Measurements from ENCODE around the gene RXRA.
A peak's percentile ranks its signal among the peaks of the same experiment; 100 is the strongest.

RXRA gene

DNA sequence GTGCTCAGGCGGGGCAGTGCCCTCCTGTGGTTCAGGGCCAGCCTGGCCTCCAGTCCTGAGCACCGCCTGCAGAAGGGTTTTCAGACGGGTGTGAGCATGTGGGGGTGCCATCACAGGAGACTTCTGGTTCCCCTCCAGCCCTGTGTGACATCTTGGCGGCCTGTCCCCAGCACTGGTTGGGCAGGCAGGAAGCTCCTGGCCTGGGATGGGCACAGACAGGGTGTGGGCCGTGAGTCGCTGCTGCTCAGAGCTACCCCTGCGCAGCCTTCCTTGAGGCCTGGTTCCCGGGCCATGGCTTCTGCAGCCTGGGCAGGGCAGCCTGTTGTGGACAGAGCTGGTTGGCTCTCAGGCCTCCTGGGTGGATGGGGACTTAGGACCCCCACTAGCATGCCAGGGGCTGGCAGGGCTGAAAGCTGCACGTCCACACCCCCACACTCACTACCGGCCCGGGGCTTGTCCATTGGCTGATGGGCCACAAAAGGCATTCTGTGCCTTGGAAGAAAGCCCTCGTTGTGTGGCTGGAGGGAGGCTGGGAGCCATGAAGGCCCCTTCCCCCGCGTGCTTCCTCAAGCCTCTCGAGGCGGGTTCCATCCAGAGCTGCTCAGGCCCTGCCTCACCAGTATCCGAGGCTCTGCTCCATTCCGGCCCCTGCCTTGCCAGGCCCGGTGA is 58.7 kb downstream of the RXRA start:
- no peak for DNase-seq (ENCODE audit: low read depth)

- no peak for DNase-seq (ENCODE audit: low read depth)
Observed at GRCh38 chr9:134385915-134386314, 59.7 kb downstream of the RXRA start.

GRCh38 chr9:134386951-134387831 is 60.9 kb downstream of the RXRA start:
- no peak for DNase-seq (ENCODE audit: low read depth)

DNA sequence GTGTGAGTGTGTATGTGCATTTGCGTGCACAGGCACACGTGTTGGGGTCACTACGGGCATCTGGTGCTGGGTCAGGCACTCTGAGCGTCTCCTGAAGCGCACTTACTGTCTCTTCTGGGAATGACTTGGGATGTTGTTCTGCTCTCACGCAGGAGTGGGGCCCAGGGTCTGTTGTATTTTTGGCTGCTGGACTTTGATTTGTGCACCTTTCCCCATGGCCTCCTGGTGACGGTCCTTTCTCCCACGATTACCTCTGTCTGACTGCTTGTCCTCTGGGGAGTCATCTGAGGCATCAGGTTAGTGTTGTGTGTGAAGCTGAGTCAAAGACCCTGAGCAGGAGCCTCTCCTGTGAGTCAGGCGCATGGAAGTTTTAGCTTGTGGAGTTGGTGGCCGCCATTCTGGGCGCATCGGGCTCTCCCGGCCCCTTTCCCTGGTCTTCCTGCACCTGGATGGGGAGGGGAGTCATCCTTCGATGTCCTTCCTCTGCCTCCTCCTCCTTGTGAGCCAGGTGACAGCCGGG is 62.1 kb downstream of the RXRA start:
- DNase-seq (ENCODE audit: low read depth), result no peak

DNA sequence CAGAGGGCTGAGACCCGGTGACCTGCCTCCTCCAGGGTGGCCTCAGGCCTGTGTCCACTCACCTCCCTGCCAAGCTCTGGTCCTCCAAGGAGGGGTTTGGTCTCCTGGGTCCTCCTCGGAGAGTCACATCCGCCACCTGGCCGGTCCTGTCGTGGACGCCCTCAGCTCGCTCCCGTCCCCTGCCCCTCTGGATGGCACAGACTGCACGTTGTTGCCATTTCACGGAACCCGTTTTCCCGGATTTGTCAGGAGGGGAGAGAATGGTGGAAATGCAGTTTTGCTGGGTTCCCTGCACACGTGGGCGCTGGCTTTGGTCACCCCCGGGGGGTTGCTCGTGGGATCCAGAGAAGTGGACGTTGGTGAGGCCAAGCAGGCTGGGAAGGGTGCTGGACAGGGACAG is 62.7 kb downstream of the RXRA start:
- DNase-seq (ENCODE audit: low read depth), result no peak

GRCh38 chr9:134389642-134390041 is 63.4 kb downstream of the RXRA start:
- no peak for DNase-seq (ENCODE audit: low read depth)

- peak; percentile 65 for DNase-seq (ENCODE audit: low read depth)
Observed at GRCh38 chr9:134390537-134390936, 64.3 kb downstream of the RXRA start.

GRCh38 chr9:134390947-134391318 is 64.7 kb downstream of the RXRA start:
- DNase-seq (ENCODE audit: low read depth), result no peak

DNA sequence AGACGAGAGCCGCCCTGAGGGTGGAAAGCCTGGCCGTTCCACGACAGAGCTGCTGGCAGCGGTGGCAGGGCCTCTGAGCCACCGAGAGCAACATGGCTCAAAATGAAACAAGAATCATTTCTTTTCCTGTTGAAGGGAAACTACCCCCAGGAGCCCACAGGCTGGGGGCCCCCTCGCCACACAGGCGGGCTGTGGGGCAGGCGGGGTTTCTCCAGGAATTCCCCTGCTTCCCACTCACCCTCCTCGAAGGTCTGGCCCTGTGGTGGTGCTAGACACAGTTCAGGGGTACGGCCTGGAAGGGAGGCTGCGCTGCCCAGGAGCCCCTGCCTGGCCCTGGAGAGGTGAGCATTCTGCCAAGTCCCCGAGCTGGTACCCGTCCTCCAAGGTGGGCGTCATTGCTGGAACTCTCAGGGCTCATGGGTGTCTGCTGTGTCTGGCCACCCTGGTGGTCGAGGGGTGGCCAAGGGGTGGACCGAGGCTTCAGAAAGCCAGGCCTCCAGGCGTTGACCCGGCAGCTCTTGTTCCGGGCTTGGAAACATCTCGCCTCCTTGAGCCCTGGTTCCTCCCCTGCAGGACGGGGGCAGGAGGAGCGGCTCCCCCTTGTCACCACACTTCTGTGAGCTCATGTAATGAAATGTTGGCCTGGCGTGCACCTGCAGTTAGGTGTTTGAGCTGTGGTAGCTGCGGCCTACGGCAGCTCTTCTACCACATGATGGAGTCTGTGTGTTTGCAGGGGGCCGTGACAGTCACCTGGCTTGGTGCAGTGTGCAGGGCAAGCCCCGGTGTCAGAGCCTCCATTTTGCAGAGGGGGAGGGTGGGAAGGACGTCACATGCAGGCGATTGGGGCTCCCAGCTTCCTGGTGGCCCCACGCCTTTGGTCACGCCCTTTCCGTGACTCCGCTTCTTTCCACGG is 65.3 kb downstream of the RXRA start:
- peak; percentile 74 for DNase-seq (ENCODE audit: low read depth)

DNA sequence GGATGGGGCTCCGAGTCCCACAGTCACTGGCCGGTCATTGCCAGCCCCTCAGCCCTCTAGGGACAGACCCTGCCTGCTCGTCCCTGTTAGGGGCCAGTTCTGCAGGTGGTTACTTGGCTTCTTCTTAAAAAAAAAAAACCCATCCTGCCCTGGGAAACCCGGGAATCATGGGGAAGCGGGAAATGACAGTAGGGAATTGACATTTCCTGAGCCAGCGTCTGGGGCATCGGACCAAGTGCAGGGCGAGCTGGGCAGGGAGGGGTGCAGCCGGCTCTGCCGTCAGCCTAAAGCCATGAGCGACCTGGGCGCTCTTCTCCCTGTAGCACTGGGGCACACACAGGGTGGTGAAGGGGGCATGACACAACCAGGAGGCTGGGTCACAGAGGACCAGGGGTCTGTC is 66.6 kb downstream of the RXRA start:
- DNase-seq (ENCODE audit: low read depth), result no peak

DNA sequence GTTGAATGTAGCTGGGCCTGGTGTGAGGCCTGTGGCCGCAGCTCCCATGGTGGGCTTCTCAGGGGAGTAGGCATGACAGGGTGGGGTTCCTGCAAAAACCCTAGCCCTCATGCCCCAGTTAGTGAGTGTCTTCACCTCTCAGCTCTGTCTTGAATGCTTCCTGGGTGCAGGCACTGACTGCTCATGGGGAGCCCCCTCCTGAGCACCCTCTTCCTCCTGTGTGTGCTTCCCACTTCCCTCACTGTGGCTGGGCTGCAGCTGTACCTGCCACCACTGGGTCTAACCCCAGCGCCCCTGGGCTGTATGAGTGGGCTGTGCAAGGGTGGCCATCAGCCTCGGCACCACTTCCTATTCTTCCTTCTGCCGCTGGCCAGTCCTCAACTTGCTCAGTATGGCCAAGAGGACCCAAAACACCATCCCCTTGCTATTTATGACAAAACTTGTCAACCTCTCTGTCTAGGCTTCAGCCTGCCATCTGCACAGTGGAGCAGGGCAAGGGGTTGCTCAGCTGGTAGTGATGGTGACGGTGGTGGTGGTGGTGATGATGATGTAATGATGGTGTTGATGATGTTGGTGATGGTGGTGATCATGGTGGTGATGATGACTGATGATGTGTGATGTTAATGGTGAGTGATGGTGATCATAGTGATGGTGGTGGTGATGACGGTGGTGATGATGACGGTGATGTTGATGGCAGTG is 67.5 kb downstream of the RXRA start:
- no peak for DNase-seq (ENCODE audit: low read depth)

DNA sequence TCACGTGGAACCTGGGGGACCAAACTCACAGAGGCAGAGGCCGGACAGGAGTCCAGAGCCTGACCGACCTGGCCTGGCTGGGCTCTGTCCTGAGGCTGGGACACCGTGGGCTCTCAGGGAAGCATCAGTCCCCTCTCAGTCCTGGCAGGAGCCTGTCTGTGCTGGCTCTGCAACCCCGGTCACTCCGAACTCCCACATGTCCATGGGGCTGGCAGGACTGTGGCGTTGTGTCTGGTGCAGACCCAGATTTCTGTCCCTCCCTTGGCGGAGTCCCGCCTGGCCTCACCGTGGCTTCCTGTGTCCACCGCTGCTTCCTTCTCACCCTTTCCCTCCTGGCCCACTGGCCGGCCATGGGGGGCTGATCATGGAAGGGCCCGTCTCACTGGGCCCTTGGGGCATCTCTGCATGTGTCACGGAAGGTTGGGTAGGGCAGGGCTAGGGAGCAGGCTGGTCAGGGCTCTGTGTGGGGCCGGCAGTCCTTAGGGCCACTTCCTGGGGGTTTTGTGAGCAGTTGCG is 68.8 kb downstream of the RXRA start:
- DNase-seq (ENCODE audit: low read depth), result no peak

GRCh38 chr9:134395737-134396257 is 69.5 kb downstream of the RXRA start:
- no peak for DNase-seq (ENCODE audit: low read depth)

GRCh38 chr9:134396258-134396742 is 70.0 kb downstream of the RXRA start:
- DNase-seq (ENCODE audit: low read depth), result no peak

DNA sequence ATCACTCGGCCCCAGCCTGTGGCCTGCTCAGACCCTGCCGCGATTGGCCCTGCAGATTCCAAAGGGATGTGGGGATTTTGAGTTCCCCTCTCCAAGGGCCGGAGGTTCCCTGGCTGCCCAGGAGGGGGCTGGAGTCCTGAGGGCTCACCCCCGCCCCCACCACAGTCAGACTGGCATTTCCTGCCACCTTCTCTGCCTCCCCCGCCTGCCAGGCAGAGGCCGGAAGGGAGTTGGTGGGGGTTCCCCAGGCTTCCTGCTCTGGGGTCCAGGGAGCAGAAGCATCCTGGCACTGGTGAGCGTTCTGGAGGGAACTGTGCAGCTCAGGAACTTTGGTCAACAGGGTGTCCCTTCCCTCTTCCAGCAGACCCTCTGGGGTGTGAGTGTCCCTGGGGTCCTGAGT is 70.6 kb downstream of the RXRA start:
- DNase-seq (ENCODE audit: low read depth), result no peak

DNA sequence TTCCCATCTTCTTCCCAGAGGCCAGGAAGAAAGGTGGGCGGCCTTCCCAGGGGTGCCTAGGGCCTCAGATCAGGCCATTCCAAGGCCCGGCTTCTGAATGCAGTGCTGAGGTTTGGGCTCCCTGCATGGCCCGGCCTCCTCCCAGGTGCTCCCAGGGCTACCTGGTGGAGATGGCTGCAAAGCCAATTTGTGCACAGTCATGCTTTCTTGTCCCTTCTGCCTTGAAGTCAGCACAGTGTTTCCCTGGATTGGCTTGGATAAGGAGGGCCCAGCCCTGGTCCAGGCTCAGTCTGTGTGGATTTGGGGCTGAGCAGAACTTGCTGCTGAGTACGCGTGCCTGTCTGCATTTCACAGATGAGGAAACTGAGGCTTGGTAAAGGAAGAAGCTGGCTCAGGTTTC is 72.5 kb downstream of the RXRA start:
- no peak for DNase-seq (ENCODE audit: low read depth)

DNA sequence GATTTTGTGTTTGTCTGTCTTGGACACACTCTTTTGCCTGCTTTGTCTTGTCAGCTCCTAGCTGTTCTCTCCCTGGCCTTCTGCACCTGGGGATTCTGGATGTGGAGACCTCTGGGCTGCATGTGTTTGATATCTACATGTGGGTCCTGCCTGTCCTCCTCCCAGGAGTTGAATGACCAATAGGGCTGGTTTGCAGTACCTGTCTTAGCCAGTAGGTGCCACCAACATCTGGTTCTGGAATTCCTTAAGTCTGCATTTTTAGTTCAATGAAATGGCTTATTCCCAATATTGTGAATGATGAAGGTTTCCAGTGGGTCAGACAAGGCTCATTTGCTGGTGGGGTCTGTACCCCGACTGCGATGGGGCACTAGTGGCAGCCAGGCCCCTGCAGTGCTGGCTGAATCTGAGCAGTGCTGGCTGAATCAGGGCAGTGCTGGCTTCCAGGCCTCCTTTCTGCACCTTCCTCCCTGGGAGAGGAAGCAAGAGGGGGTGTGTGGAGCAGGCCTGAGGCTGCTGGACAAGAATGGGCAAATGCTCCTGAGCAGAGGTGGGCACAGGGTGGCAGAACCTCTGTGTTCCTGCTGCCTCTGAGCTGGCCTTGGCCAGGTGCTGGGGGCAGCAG is 73.3 kb downstream of the RXRA start:
- DNase-seq (ENCODE audit: low read depth), result no peak

DNA sequence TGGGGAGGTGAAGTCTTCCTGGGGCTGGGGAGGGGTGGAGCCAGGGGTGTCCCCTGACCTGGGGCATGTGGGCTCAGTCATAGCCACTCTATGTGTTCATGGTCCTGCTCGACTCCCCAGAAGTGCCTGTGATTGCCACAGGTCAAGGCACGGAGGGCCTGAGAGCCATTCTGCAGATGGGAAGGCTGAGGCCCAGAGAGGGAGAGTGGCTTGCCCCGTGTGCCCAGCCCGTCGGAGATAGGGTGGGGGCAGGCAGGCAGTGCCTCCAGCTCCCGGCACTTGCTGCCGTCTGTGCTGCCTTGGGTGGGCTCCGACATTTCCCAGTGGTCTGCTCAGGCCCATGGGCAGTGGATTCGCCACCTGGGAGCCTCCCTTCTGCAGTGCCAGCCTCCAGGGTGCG is 74.0 kb downstream of the RXRA start:
- no peak for DNase-seq (ENCODE audit: low read depth)

DNA sequence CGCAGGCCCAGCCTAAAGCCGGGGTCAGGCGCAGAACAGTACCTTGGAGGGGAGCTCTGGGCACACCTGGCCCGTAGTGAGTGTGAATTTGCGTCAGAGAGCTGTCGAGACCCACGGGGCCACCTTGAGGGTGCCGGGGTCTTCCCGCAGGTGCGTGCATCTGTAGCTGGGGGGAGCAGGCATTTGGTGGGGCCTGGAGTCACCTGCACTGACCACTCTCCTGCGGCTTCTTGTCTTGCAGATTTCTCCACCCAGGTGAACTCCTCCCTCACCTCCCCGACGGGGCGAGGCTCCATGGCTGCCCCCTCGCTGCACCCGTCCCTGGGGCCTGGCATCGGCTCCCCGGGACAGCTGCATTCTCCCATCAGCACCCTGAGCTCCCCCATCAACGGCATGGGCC is 75.1 kb downstream of the RXRA start:
- no peak for DNase-seq (ENCODE audit: low read depth)

DNA sequence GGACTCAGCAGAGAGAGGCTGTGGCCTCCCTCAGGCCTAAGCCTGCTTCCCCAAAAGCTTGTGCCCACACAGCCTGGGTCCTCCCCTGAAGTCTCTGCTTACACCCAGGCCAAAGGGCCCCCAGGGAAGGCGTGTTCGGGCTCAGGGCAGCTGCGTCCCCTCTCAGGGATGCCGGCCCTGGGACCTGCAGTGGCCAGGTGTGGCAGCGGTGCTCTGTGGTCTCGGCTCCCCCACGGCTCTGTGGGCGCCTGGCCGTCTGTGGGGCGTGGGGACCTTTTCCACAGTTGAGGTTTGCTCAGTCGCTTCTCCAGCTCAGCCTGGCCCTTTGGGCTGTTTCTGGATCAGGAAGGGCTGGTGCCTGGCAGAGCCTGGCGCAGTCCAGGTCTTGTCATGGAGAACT is 75.9 kb downstream of the RXRA start:
- no peak for DNase-seq (ENCODE audit: low read depth)

- no peak for DNase-seq (ENCODE audit: low read depth)
Observed at GRCh38 chr9:134403292-134403681, 77.0 kb downstream of the RXRA start.
